HG03196 (cell line): Measurements from ENCODE around the gene PLIN4.

Experiments
- ATAC-seq: cut with Tn5 transposase; IDR thresholded peaks from one replicate; pipeline ENCODE4 v1.9.1; 2021; ENCODE audit not compliant: unreplicated experiment

Gene PLIN4

GRCh38 chr19:4456843-4457653 is 61.2 kb downstream of the PLIN4 start:
- no peak for ATAC-seq

GRCh38 chr19:4456476-4456842 is 61.8 kb downstream of the PLIN4 start:
- ATAC-seq = no peak

GRCh38 chr19:4455719-4456475 is 62.4 kb downstream of the PLIN4 start:
- no peak for ATAC-seq

GRCh38 chr19:4454747-4455718 is 63.3 kb downstream of the PLIN4 start:
- no peak for ATAC-seq

GRCh38 chr19:4453232-4454179 is 64.8 kb downstream of the PLIN4 start:
- ATAC-seq = no peak

GRCh38 chr19:4452230-4452990 is 65.9 kb downstream of the PLIN4 start:
- ATAC-seq = no peak
